H9 (cell line): ENCODE measurements around the gene TRPV3. TPM values are rescaled to one million over a fixed set of nuclear protein-coding genes. Genes with fewer than 3 reads are reported as not detected.

Source experiments
- DNase-seq: peaks from one replicate; pipeline ENCODE4 v3.0.0-alpha.2; 2017
- H2AFZ ChIP-seq: one replicate; pipeline ENCODE4 v1.6.1; 2013; ENCODE audit warnings: mild to moderate bottlenecking, low read length, control low read depth, moderate library complexity
- H2AK5ac ChIP-seq: 2 replicates; pipeline ENCODE4 v1.6.1; 2013; ENCODE audit warnings: low read length, control low read depth, mixed read lengths; ENCODE audit not compliant: insufficient read length
- H2BK120ac ChIP-seq: one replicate; pipeline ENCODE4 v1.6.1; 2013; ENCODE audit warnings: low read depth, mild to moderate bottlenecking, low read length, control low read depth, inconsistent platforms; ENCODE audit not compliant: poor library complexity, severe bottlenecking
- H2BK12ac ChIP-seq: 2 replicates; pipeline ENCODE4 v1.6.1; 2013; ENCODE audit warnings: low read length, control low read depth, mixed read lengths, low read depth; ENCODE audit not compliant: insufficient read length
- H2BK15ac ChIP-seq: 2 replicates; pipeline ENCODE4 v1.6.1; 2013; ENCODE audit warnings: low read depth, low read length, control low read depth
- H2BK20ac ChIP-seq: one replicate; pipeline ENCODE4 v1.6.1; 2013; ENCODE audit warnings: low read depth, mild to moderate bottlenecking, low read length, control low read depth, inconsistent platforms; ENCODE audit not compliant: poor library complexity, severe bottlenecking
- H2BK5ac ChIP-seq: 2 replicates; pipeline ENCODE4 v1.6.1; 2013; ENCODE audit warnings: low read length, control low read depth, mixed read lengths; ENCODE audit not compliant: insufficient read length
- H3K14ac ChIP-seq: 2 replicates; pipeline ENCODE4 v1.6.1; 2013; ENCODE audit warnings: low read length, control low read depth; ENCODE audit not compliant: insufficient read depth
- H3K18ac ChIP-seq: 2 replicates; pipeline ENCODE4 v1.6.1; 2013; ENCODE audit warnings: low read depth, mild to moderate bottlenecking, mixed read lengths, low read length, control low read depth; ENCODE audit not compliant: insufficient read length
- H3K23ac ChIP-seq: 2 replicates; pipeline ENCODE4 v1.6.1; 2013; ENCODE audit warnings: low read length, control low read depth, mixed read lengths, low read depth; ENCODE audit not compliant: insufficient read length
- H3K23me2 ChIP-seq: 2 replicates; pipeline ENCODE4 v1.6.1; 2013; ENCODE audit warnings: low read depth, mild to moderate bottlenecking, mixed read lengths, low read length, control low read depth; ENCODE audit not compliant: insufficient read length, poor library complexity, severe bottlenecking
- H3K27ac ChIP-seq: 2 replicates; pipeline ENCODE4 v1.5.1; 2013; ENCODE audit warnings: low read length, control low read depth, mixed read lengths, low read depth; ENCODE audit not compliant: insufficient read length
- H3K27me3 ChIP-seq: 2 replicates; pipeline ENCODE4 v1.6.1; 2013; ENCODE audit warnings: low read length, control low read depth, inconsistent platforms; ENCODE audit not compliant: insufficient read depth
- H3K4ac ChIP-seq: 2 replicates; pipeline ENCODE4 v1.6.1; 2013; ENCODE audit warnings: low read depth, mild to moderate bottlenecking, control low read depth, inconsistent platforms, low read length, moderate library complexity
- H3K4me1 ChIP-seq: 2 replicates; pipeline ENCODE4 v1.6.1; 2013; ENCODE audit warnings: low read length, control low read depth, inconsistent platforms; ENCODE audit not compliant: insufficient read depth
- H3K4me2 ChIP-seq: 2 replicates; pipeline ENCODE4 v1.6.1; 2013; ENCODE audit warnings: low read length, control low read depth, mixed read lengths; ENCODE audit not compliant: insufficient read length, insufficient read depth
- H3K56ac ChIP-seq: 2 replicates; pipeline ENCODE4 v1.6.1; 2013; ENCODE audit warnings: low read depth, mild to moderate bottlenecking, mixed read lengths, low read length, control low read depth; ENCODE audit not compliant: insufficient read length
- H3K79me1 ChIP-seq: 2 replicates; pipeline ENCODE4 v1.6.1; 2013; ENCODE audit warnings: low read depth, mild to moderate bottlenecking, moderate library complexity, low read length, control low read depth, inconsistent platforms; ENCODE audit not compliant: insufficient read depth, poor library complexity, severe bottlenecking
- H3K79me2 ChIP-seq: 2 replicates; pipeline ENCODE4 v1.6.1; 2013; ENCODE audit warnings: low read length, control low read depth, inconsistent platforms; ENCODE audit not compliant: insufficient read depth
- H3K9ac ChIP-seq: 2 replicates; pipeline ENCODE4 v1.6.1; 2013; ENCODE audit warnings: low read length, control low read depth, mixed read lengths; ENCODE audit not compliant: insufficient read length; ENCODE audit errors: extremely low read depth
- H3K9me3 ChIP-seq: one replicate; pipeline ENCODE4 v1.6.1; 2013; ENCODE audit warnings: low read depth, low read length, inconsistent platforms; ENCODE audit not compliant: control insufficient read depth
- H3T11ph ChIP-seq: one replicate; pipeline ENCODE4 v1.6.1; 2013; ENCODE audit warnings: mild to moderate bottlenecking, low read length, control low read depth, inconsistent platforms
- H4K20me1 ChIP-seq: one replicate; pipeline ENCODE4 v1.6.1; 2013; ENCODE audit not compliant: control insufficient read depth, insufficient read length, insufficient read depth
- H4K5ac ChIP-seq: 2 replicates; pipeline ENCODE4 v1.6.1; 2013; ENCODE audit warnings: low read depth, mild to moderate bottlenecking, mixed read lengths, low read length, control low read depth; ENCODE audit not compliant: insufficient read length
- H4K8ac ChIP-seq: replicated peaks from 2 replicates; pipeline ENCODE4 v1.6.1; 2013; ENCODE audit warnings: low read length, control low read depth, mixed read lengths, low read depth; ENCODE audit not compliant: insufficient read length
- H4K91ac ChIP-seq: 2 replicates; pipeline ENCODE4 v1.6.1; 2013; ENCODE audit warnings: low read depth, mild to moderate bottlenecking, moderate library complexity, mixed read lengths, low read length, control low read depth; ENCODE audit not compliant: insufficient read length
- H3K27ac Mint-ChIP-seq, 3 experiments: 2 replicates in 2 of 3; 3 replicates in 1 of 3; pipeline ENCODE4 v1.8.0; 2020 to 2021; ENCODE audit warnings: mixed read lengths in 3 of 3, mild to moderate bottlenecking in 1 of 3, moderate library complexity in 1 of 3
- H3K27me3 Mint-ChIP-seq: 2 replicates; pipeline ENCODE4 v1.8.0; 2021; ENCODE audit warnings: low read depth, mild to moderate bottlenecking, moderate library complexity, mixed read lengths
- H3K36me3 Mint-ChIP-seq, 3 experiments: 2 replicates in 2 of 3; 3 replicates in 1 of 3; pipeline ENCODE4 v1.8.0; 2020 to 2021; ENCODE audit warnings: low read depth in 3 of 3, mixed read lengths in 3 of 3; ENCODE audit not compliant: insufficient read depth in 1 of 3
- H3K4me1 Mint-ChIP-seq, 2 experiments: 2 replicates each; pipeline ENCODE4 v1.8.0; 2020; ENCODE audit warnings: mixed read lengths in 2 of 2
- H3K4me3 Mint-ChIP-seq, 2 experiments: 2 replicates in 1 of 2; 3 replicates in 1 of 2; pipeline ENCODE4 v1.8.0; 2020 to 2021; ENCODE audit warnings: mild to moderate bottlenecking in 2 of 2, mixed read lengths in 2 of 2, moderate library complexity in 1 of 2
- H3K9me3 Mint-ChIP-seq, 2 experiments: 2 replicates in 1 of 2; 3 replicates in 1 of 2; pipeline ENCODE4 v1.8.0; 2020; ENCODE audit warnings: mild to moderate bottlenecking in 2 of 2, mixed read lengths in 2 of 2, moderate library complexity in 1 of 2
- WGBS: extraction: QIAGEN DNeasy Blood & Tissue Kit; methylation state at CpG from one replicate; pipeline ENCODE4 v1.1.7; 2013; ENCODE audit warnings: missing lambda C conversion rate, low lambda C conversion rate, mixed read lengths; ENCODE audit not compliant: insufficient read length; ENCODE audit errors: extremely low coverage; 5-methylcytosine and 5-hydroxymethylcytosine counted together
- total RNA-seq: library from RNA; stranded (reverse); gene quantifications from 2 replicates; pipeline ENCODE4 v1.2.1, GENCODE V29; 2021
- TF ChIP-seq, protein P1 (sequence below): fragments of 200-600 bp; sonication (generic); conservative IDR thresholded peaks from 3 replicates; pipeline ENCODE4 v1.8.0; 2021; ENCODE audit warnings: antibody characterized with exemption, mild to moderate bottlenecking

Gene TRPV3
- total RNA-seq, 1 experiment from 2014 or later = 0.63 TPM

DNA sequence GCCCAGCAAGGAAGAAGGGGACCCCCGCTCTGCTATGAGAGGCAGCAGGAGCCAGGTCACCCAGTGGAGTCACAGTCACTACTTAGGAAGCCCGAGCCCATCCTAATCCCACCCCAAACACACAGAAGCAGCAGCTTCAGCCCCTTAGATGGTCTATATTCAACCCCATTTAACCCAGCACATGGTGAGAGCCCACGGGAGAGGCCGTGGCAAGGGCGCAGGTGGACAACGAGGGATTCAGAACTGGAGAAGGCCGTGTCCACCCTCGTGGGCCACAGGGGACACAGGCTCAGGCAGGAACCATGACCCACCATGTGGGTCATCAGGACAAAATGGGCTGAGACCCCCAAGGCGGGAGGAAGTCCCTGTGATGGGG lies 1.6 kb upstream of the TRPV3 start:
- H3K27ac Mint-ChIP-seq = peak overlapping the region in 1 of 3 experiments; percentile 91; a peak in 1 of 7 replicates
- H2BK120ac ChIP-seq = no peak overlapping the region
- no peak overlapping the region for H2AK5ac ChIP-seq
- TF ChIP-seq, protein P1, sequence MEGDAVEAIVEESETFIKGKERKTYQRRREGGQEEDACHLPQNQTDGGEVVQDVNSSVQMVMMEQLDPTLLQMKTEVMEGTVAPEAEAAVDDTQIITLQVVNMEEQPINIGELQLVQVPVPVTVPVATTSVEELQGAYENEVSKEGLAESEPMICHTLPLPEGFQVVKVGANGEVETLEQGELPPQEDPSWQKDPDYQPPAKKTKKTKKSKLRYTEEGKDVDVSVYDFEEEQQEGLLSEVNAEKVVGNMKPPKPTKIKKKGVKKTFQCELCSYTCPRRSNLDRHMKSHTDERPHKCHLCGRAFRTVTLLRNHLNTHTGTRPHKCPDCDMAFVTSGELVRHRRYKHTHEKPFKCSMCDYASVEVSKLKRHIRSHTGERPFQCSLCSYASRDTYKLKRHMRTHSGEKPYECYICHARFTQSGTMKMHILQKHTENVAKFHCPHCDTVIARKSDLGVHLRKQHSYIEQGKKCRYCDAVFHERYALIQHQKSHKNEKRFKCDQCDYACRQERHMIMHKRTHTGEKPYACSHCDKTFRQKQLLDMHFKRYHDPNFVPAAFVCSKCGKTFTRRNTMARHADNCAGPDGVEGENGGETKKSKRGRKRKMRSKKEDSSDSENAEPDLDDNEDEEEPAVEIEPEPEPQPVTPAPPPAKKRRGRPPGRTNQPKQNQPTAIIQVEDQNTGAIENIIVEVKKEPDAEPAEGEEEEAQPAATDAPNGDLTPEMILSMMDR = no peak
- WGBS = no CpG with 5 or more reads among the region's 9 CpGs
- peaks cover 10 to 12% of the 10 kb centered on the region in 2 experiments for H3K4me1 Mint-ChIP-seq
- H3K36me3 Mint-ChIP-seq = peaks cover 0 to 3% (median 3%) of the 10 kb centered on the region in 3 experiments; a peak in 3 of 7 replicates
- H4K91ac ChIP-seq = no peak overlapping the region
- peaks cover 0 to 3% of the 10 kb centered on the region in 2 experiments; a peak in 1 of 5 replicates for H3K9me3 Mint-ChIP-seq
- H3K4me2 ChIP-seq = no peak overlapping the region
- DNase-seq = no peak
- no peak overlapping the region for H3K23ac ChIP-seq
- no peak overlapping the region for H3K9ac ChIP-seq
- H3T11ph ChIP-seq = no peak overlapping the region
- no peaks in the 10 kb centered on the region for H3K9me3 ChIP-seq
- H3K56ac ChIP-seq = no peak overlapping the region
- no peak overlapping the region for H2BK5ac ChIP-seq
- no peak overlapping the region for H4K5ac ChIP-seq
- H3K27me3 Mint-ChIP-seq = no peaks in the 10 kb centered on the region; the same call in 1 of the 2 replicates
- no peak overlapping the region for H2BK15ac ChIP-seq
- H2BK12ac ChIP-seq = no peak overlapping the region
- H3K4me3 Mint-ChIP-seq = no peak overlapping the region
- no peak overlapping the region for H3K18ac ChIP-seq
- no peaks in the 10 kb centered on the region for H4K20me1 ChIP-seq
- no peak overlapping the region for H2BK20ac ChIP-seq
- H3K23me2 ChIP-seq = no peaks in the 10 kb centered on the region
- H3K27ac ChIP-seq = no peak overlapping the region
- H3K4me1 ChIP-seq = no peaks in the 10 kb centered on the region
- H3K79me2 ChIP-seq = no peaks in the 10 kb centered on the region
- H3K4ac ChIP-seq = no peak overlapping the region
- H2AFZ ChIP-seq = no peak overlapping the region
- no peak overlapping the region for H4K8ac ChIP-seq
- no peak overlapping the region for H3K14ac ChIP-seq
- H3K27me3 ChIP-seq = no peaks in the 10 kb centered on the region
- H3K79me1 ChIP-seq = no peaks in the 10 kb centered on the region
